Stimulated activated CD4-positive, alpha-beta T cell treated with anti-CD3 and anti-CD28 coated beads, Interleukin-2, amount 100 ng/mL, for 24 hours (primary cell): ENCODE data around the gene ATG9B.
"Not testable (repeated sequence)": the region's sequence is repeated elsewhere in the genome, so short reads cannot be mapped to it uniquely, and the experiment has no call there.

ENCODE experiments used
- DNase-seq, 2 donors: peaks; one replicate each; pipeline ENCODE4 v3.0.0-alpha.2; 2020

The ATG9B gene

DNA sequence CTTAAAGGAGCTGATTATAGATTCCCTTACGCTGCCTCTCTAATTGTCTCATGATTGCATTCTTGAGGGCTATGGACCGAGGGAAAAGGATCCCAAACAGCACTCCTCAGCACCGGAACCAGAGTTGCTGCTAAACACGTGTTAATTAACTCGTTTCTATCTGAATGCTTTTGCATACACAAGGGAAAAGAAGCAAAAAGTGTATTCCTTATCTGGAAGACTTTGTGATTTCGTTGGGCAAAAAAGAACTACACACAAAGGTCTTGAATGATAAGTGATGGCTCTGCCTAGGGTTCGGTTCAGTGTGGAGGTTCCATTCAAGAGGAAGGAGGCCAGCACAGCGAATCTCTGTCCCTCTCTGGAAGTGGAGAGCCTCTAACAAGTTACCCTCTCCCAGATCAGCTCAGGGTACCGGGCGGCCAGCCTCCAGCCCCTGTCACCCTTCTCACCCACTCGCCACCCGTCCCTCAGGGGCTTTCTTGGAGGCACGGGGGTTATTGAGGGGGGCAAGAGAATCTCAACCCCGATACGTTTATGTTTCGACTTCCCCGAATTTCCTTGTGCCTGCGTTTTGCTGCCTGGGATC, 34.6 kb upstream of the ATG9B start:
- DNase-seq: peak in 1 of 2 donors; percentile 29

- DNase-seq: peak; percentile 96 to 97
These were observed 33.9 kb upstream of the ATG9B start for GRCh38 chr7:151057989-151058780.

GRCh38 chr7:151057506-151057988, 33.3 kb upstream of the ATG9B start, which contains the start of gene CDK5:
Gene CDK5, minus strand, starts transcription at chr7:151057897. Its CDS starts 49 bp downstream, at chr7:151057848.
- no peak for DNase-seq

GRCh38 chr7:151056666-151057505, 32.6 kb upstream of the ATG9B start:
- no peak for DNase-seq

DNA sequence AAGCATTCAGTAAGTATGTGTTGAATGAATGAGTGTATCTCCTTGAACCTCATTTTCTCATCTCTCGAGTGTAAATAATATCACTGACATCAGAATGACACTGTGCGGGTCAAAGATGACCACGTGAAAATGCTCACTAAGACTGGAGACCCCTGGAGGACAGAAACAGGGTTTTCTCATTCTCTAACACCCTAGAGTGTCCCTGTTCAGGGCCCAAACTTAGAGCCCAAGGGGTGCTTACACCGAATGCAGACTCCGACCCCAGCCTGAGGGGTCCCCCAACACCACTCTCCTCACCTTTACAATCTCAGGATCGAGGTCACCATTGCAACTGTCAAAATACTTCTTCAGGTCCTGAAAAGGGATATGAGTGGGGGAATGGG, 32.0 kb upstream of the ATG9B start:
- DNase-seq: no peak

GRCh38 chr7:151053751-151054150, 29.5 kb upstream of the ATG9B start:
- no peak for DNase-seq

DNA sequence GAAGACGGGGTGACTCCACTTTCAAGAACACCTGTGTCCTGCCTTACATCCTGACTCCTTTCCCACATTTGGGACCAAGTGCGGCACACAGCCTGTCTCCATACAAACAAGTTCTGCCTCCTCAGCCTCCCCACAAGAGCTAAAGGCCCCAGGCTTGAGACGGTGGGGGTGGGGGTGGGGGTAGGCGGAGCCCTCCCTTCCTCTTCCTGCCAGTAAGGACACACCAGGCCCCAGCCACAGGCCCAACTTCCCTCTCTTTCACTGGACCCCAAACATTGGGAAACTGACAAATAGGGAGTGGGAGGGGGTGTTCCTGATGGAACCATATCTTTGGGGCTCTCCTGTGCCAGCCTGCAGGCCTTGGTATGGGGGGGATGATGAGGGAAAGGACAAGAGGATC, 28.8 kb upstream of the ATG9B start:
- DNase-seq: no peak

- peak; percentile 64 to 66 for DNase-seq
These were observed 26.8 kb upstream of the ATG9B start for GRCh38 chr7:151051108-151051507.

DNA sequence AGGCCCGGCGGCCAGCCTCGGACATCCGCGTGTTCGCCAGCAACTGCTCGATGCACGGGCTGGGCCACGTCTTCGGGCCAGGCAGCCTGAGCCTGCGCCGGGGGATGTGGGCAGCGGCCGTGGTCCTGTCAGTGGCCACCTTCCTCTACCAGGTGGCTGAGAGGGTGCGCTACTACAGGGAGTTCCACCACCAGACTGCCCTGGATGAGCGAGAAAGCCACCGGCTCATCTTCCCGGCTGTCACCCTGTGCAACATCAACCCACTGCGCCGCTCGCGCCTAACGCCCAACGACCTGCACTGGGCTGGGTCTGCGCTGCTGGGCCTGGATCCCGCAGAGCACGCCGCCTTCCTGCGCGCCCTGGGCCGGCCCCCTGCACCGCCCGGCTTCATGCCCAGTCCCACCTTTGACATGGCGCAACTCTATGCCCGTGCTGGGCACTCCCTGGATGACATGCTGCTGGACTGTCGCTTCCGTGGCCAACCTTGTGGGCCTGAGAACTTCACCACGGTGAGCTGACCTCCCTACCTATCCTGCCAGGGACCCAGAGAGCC, 24.7 kb upstream of the ATG9B start:
- DNase-seq: no peak

GRCh38 chr7:151047976-151048815, 23.9 kb upstream of the ATG9B start, which contains the start of gene ASIC3:
Gene ASIC3, plus strand, starts transcription at chr7:151048531. Its CDS starts 355 bp downstream, at chr7:151048886.
- no peak for DNase-seq

DNA sequence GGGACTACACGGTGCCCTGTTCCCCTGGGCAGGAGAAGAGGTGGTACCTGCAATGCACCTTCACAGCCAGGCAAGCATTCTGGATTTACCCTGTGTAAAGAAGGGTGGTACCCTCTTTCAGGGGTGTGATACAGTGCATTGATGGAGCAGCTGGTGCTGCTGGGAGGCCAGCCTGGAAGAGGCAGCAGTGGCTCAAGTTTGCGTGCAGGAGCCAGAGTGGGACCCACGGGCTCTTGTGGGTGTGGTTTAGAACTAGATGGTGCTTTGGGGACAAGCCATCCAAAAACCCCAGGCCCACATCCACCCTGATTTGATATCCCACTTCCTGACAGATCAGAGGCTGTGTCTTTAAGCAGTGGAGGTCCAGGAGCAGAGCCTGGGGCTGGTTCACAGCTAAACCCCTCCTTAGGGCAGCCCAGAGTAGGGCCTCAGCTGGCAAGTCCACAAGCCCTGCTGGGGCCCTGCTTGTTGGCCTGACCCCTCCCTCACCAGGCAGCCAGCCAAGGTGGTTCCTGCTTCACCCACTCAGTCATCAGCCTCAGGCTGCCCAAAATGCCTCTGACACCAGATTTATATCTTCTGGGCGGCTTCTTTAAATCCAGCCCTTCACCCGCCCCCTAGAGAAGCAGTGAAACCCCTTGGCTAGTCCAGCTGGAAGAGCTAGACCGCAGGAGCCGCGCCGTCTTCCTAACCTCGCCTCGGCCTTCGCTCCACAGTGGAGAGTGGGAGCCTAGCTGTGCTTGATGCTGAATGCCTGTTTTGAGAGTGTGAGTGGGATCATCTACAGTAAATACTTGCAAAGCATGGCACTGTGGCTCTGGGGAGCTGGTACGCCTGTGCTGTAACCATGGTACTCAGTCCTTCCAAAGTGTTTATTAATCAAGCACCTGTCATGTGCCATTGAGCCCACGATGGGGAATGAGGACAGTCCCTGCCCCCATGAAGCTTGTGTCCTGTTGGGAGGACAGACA, 22.6 kb upstream of the ATG9B start:
- no peak for DNase-seq

DNA sequence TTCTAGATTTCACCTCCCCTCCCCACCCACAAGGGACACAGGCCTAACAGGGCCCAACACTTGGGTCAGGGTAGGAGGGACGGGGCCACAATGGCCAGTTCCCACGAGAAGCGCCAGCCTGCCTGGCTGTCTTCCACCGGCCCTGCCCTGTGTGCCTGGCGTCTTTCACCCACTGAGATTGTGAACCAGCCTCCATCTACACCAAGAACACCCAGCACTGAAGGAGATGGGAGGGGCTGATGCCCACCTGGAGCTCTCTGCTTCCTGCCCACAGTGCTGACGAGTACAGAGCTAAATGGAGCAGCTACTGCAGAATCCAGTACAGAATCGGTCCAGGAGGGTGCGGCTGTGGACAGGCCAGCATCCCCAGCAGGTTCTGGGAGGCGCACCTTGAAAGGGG, 21.7 kb upstream of the ATG9B start:
- no peak for DNase-seq

DNA sequence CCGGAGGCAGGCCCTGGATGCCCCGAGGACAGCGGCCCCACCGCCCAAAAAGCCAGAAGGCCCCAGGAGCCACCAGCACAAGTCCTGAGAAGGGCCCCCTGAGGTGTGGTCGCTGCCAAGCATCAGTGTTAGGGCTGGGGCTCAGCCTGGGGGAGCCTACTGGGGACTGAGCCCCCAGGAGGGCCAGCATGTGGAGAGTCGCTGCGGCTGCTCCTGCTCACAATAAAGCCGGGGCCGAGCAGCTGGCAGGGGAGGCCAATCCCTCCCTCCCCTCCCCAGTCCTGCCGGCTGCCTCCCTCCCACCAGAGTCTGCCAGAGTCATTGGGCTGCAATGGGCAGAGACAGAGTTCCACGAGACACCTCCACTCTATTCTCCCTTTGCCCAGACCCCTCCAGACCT, 21.0 kb upstream of the ATG9B start:
- DNase-seq: no peak

DNA sequence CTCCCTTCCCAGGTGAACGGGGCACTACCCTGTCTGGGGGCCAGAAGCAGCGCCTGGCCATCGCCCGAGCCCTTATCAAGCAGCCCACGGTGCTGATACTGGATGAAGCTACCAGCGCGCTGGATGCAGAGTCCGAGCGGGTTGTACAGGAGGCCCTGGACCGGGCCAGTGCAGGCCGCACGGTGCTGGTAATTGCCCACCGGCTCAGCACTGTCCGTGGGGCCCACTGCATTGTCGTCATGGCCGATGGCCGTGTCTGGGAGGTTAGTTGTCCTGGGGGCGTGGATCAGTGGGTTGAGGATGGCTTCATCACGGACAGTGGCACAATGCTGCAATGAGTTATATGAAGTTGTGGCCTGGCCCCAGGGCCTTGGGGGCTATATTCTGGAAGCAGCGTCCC, 19.7 kb upstream of the ATG9B start:
- DNase-seq: no peak

GRCh38 chr7:151043449-151043848, 19.2 kb upstream of the ATG9B start:
- not testable (repeated sequence) for DNase-seq

- DNase-seq: no peak
These were observed 16.5 kb upstream of the ATG9B start for GRCh38 chr7:151040616-151041375.

DNA sequence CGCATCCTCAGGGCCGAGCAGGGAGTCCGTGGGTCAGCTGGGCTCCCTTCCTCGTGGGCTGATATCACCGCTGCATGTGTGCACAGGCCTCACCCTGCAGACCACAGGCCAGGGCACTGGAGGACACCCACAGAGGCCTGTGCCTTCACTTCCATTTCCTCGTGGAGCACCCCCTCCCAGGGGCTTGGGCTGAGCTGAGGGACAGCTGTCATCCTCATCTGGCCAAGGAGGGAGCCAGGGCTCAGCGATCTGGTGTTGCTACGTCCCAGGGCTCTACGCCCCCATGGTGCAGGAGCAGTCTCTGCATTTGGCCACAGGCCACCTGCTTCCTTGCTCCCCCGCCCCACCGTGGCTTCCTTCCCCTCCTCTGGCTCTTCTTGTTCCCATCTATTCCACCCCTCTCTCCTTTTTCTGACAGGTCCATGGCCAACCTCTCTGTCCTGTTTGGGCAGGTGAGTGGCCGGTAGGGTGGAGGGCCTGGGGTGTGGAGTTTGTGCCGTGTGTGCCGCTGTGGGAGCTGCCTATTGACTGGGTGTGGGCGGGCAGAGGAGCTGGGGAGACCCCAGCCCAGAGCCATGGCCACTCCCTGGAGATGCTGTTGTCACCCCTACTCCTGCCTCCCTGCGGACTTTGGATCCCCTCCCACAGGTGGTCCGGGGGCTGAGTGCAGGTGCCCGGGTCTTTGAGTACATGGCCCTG, 15.7 kb upstream of the ATG9B start:
- no peak for DNase-seq

DNA sequence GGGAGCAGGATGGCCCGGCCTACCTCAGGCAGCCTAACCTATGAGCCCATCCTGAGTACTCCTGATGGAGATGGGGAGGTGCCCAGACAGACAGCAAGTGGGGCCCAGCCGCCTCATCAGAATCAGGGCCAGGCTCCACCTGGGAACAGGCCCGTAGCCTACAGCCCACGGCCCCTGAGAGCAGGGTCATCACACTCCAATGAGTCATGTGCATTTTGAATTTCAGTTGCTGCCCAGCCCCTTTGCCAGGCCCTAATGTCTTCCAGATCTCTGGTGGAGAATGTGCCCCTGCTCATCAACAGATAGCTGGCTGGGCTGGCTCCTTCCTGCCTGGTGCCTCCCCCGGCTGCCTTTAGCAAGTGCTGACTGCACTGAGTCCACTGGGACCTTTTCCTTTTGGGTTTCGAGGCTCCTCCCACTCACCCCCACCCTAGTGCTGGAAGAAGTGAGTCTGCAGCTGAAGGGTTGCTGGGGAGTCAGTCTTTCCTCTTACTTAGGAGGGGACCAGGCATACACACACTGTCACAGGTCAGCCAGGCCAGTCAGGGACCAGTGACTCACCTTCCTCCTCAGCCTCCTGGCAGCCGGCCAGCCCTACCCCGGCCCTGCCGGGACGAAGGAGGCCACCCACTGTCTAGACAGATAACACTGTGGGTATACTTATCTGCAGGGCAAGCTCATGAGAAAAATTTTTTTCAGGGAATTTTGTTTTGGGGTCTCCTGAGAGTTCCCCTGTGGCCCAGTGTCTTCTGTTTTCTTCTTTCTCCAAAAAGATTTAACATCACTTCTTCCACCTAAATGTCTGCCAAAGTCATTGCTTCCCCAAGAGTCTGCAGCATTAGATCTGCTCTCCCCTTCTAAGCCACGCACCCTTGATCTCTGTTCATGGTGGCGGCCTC, 14.9 kb upstream of the ATG9B start:
- DNase-seq: peak; percentile 81 to 84
